ENCODE results near the gene CTBP1. TPM values are rescaled to one million over a fixed set of nuclear protein-coding genes. Genes with fewer than 3 reads are reported as not detected.

CTBP1 gene
- total and polyA plus RNA-seq, 2 donors (not counting 1 experiment from before 2014, with no cell fraction given): 212 to 343 TPM

- no peak overlapping the region for H3K4me2 ChIP-seq (replicated peaks; ENCODE audit: low read depth, low read length, poor library complexity, severe bottlenecking)
- no peak overlapping the region for H3K27ac ChIP-seq (ENCODE audit: low read length in 2 of 2)
- H3K4me3 Mint-ChIP-seq: no peak overlapping the region
- peaks cover 24 to 32% of the 10 kb centered on the region in 2 donors for H3K4me1 ChIP-seq (ENCODE audit: control insufficient read depth in 2 of 2, insufficient read depth in 2 of 2, low read length in 2 of 2)
- no peaks in the 10 kb centered on the region for H3K27me3 Mint-ChIP-seq
- TF ChIP-seq CTCF (IDR thresholded peaks at IDR 0.05) (no peak), EZH2 (IDR thresholded peaks at IDR 0.05; ENCODE audit: borderline replicate concordance, insufficient read depth, low read depth, low read length, poor library complexity, severe bottlenecking) (no peak)
- CTCF ChIA-PET: no interaction called here
- H3K9me3 Mint-ChIP-seq (ENCODE audit: insufficient read depth): no peaks in the 10 kb centered on the region
- H3K4me3 ChIP-seq (ENCODE audit: control extremely low read depth in 1 of 5, extremely low read depth in 1 of 5, insufficient read depth in 1 of 5, low read depth in 2 of 5, low read length in 4 of 5): no peak overlapping the region
- H4K20me1 ChIP-seq (ENCODE audit: control insufficient read depth, insufficient read depth, low read length, poor library complexity, severe bottlenecking): peaks cover 88% of the 10 kb centered on the region
- H3K27ac Mint-ChIP-seq: no peak overlapping the region
- H3K9me3 ChIP-seq (ENCODE audit: control extremely low read depth in 1 of 3, control insufficient read depth in 2 of 3, insufficient read depth in 1 of 3, low read length in 2 of 3): no peaks in the 10 kb centered on the region
- H3K4me1 Mint-ChIP-seq: peaks cover 60% of the 10 kb centered on the region
- H3K9ac ChIP-seq (ENCODE audit: low read length): no peak overlapping the region
- WGBS (ENCODE audit: insufficient coverage): 86% methylated on average over 7 of the region's 24 CpGs
- POLR2A ChIA-PET: no interaction called here
- no peak for ATAC-seq (ENCODE audit: low read depth)
- H2AFZ ChIP-seq (ENCODE audit: insufficient read depth, low read depth, low read length, poor library complexity, severe bottlenecking): no peak overlapping the region
- H3K79me2 ChIP-seq (ENCODE audit: control insufficient read depth, insufficient read depth, low read length): peaks cover 95% of the 10 kb centered on the region
- H3K27me3 ChIP-seq (replicated peaks in 1 of 4; ENCODE audit: control extremely low read depth in 1 of 4, control insufficient read depth in 3 of 4, insufficient read depth in 4 of 4, low read length in 3 of 4): no peaks in the 10 kb centered on the region
- no peak for DNase-seq
- peaks cover 0 to 36% of the 10 kb centered on the region in 2 experiments for H3K36me3 ChIP-seq (replicated peaks in 1 of 2; ENCODE audit: control extremely low read depth in 1 of 2, control insufficient read depth in 1 of 2, extremely low read depth in 1 of 2, insufficient read depth in 2 of 2, low read length in 1 of 2)
- intact Hi-C loops (cut with micrococcal nuclease): no loop called here
These were observed 46.6 kb upstream of the CTBP1 start for GRCh38 chr4:1295405-1296055.

GRCh38 chr4:1294891-1295290 is 46.0 kb upstream of the CTBP1 start:
- peaks cover 87% of the 10 kb centered on the region for H4K20me1 ChIP-seq (ENCODE audit: control insufficient read depth, insufficient read depth, low read length, poor library complexity, severe bottlenecking)
- no peak for ATAC-seq (ENCODE audit: low read depth)

More at GRCh38 chr4:1294891-1295290, 46.0 kb upstream of the CTBP1 start:
- no peak for DNase-seq
- H3K4me1 ChIP-seq (ENCODE audit: control insufficient read depth in 2 of 2, insufficient read depth in 2 of 2, low read length in 2 of 2): peaks cover 27 to 35% of the 10 kb centered on the region in 2 donors
- H3K9me3 Mint-ChIP-seq (ENCODE audit: insufficient read depth): no peaks in the 10 kb centered on the region
- no peak overlapping the region for H3K27ac ChIP-seq (ENCODE audit: low read length in 2 of 2)
- H3K4me1 Mint-ChIP-seq: peaks cover 62% of the 10 kb centered on the region
- peaks cover 0 to 30% of the 10 kb centered on the region in 2 experiments for H3K36me3 ChIP-seq (replicated peaks in 1 of 2; ENCODE audit: control extremely low read depth in 1 of 2, control insufficient read depth in 1 of 2, extremely low read depth in 1 of 2, insufficient read depth in 2 of 2, low read length in 1 of 2)
- no peaks in the 10 kb centered on the region for H3K27me3 Mint-ChIP-seq
- WGBS (ENCODE audit: insufficient coverage): 86% methylated on average over 8 of the region's 10 CpGs
- POLR2A ChIA-PET: no interaction called here
- no peak overlapping the region for H3K27ac Mint-ChIP-seq
- no peak overlapping the region for H3K4me3 Mint-ChIP-seq
- H3K4me3 ChIP-seq (ENCODE audit: control extremely low read depth in 1 of 5, extremely low read depth in 1 of 5, insufficient read depth in 1 of 5, low read depth in 2 of 5, low read length in 4 of 5): no peak overlapping the region
- no peaks in the 10 kb centered on the region for H3K27me3 ChIP-seq (replicated peaks in 1 of 4; ENCODE audit: control extremely low read depth in 1 of 4, control insufficient read depth in 3 of 4, insufficient read depth in 4 of 4, low read length in 3 of 4)
- H3K79me2 ChIP-seq (ENCODE audit: control insufficient read depth, insufficient read depth, low read length): peaks cover 95% of the 10 kb centered on the region
- no peaks in the 10 kb centered on the region for H3K9me3 ChIP-seq (ENCODE audit: control extremely low read depth in 1 of 3, control insufficient read depth in 2 of 3, insufficient read depth in 1 of 3, low read length in 2 of 3)
- H3K4me2 ChIP-seq (replicated peaks; ENCODE audit: low read depth, low read length, poor library complexity, severe bottlenecking): no peak overlapping the region
- intact Hi-C loops (cut with micrococcal nuclease): no loop called here
- no peak overlapping the region for H3K9ac ChIP-seq (ENCODE audit: low read length)
- H2AFZ ChIP-seq (ENCODE audit: insufficient read depth, low read depth, low read length, poor library complexity, severe bottlenecking): no peak overlapping the region
- TF ChIP-seq EZH2 (IDR thresholded peaks at IDR 0.05; ENCODE audit: borderline replicate concordance, insufficient read depth, low read depth, low read length, poor library complexity, severe bottlenecking) (no peak), CTCF (IDR thresholded peaks at IDR 0.05) (no peak)
- CTCF ChIA-PET: no interaction called here
